OCI-LY1 (cell line): ENCODE data around the gene BTG4.

Source experiments
- H2AFZ ChIP-seq: fragments of 200-600 bp; sonication (generic), shearing (Covaris generic); 2 replicates; pipeline ENCODE4 v1.6.0; 2014; ENCODE audit warnings: antibody characterized with exemption, mild to moderate bottlenecking, low read length
- H3F3A ChIP-seq: fragments of 200-600 bp; sonication (generic), shearing (Covaris generic); 2 replicates; pipeline ENCODE4 v1.6.0; 2014; ENCODE audit warnings: mild to moderate bottlenecking, antibody characterized with exemption, low read length, moderate library complexity; ENCODE audit not compliant: insufficient read depth
- H3K27ac ChIP-seq: fragments of 200-600 bp; sonication (generic); 2 replicates; pipeline ENCODE4 v1.5.1; 2014; ENCODE audit warnings: low read length, mixed run types, mild to moderate bottlenecking, low read depth; ENCODE audit not compliant: poor library complexity, severe bottlenecking
- H3K27me3 ChIP-seq: fragments of 200-600 bp; sonication (generic); 2 replicates; pipeline ENCODE4 v1.6.0; 2014; ENCODE audit warnings: antibody characterized with exemption, mild to moderate bottlenecking, low read length, moderate library complexity; ENCODE audit not compliant: insufficient read depth
- H3K36me3 ChIP-seq: fragments of 200-600 bp; sonication (generic); 2 replicates; pipeline ENCODE4 v1.6.1; 2014; ENCODE audit warnings: mild to moderate bottlenecking, antibody characterized with exemption, low read length, moderate library complexity, mixed read lengths; ENCODE audit not compliant: insufficient read depth
- H3K4me1 ChIP-seq: fragments of 200-600 bp; sonication (generic); 2 replicates; pipeline ENCODE4 v1.5.1; 2014; ENCODE audit warnings: mild to moderate bottlenecking, low read length, moderate library complexity; ENCODE audit not compliant: insufficient read depth, severe bottlenecking
- H3K4me2 ChIP-seq: fragments of 200-600 bp; sonication (generic), shearing (Covaris generic); 2 replicates; pipeline ENCODE4 v1.6.1; 2014; ENCODE audit warnings: low read length
- H3K4me3 ChIP-seq: fragments of 200-600 bp; sonication (generic); 2 replicates; pipeline ENCODE4 v1.5.1; 2014; ENCODE audit warnings: low read length, low read depth, mild to moderate bottlenecking, mixed read lengths; ENCODE audit not compliant: poor library complexity, severe bottlenecking
- H3K79me2 ChIP-seq: fragments of 200-600 bp; shearing (Covaris generic); 2 replicates; pipeline ENCODE4 v1.6.1; 2016; ENCODE audit warnings: mixed run types, low read length, mixed read lengths; ENCODE audit not compliant: insufficient read depth
- H3K9ac ChIP-seq: fragments of 200-600 bp; sonication (generic), shearing (Covaris generic); 2 replicates; pipeline ENCODE4 v1.6.1; 2014; ENCODE audit warnings: mild to moderate bottlenecking, low read length, mixed read lengths
- H3K9me2 ChIP-seq: fragments of 200-600 bp; sonication (generic), shearing (Covaris generic); 2 replicates; pipeline ENCODE4 v1.6.1; 2014; ENCODE audit warnings: low read depth, mild to moderate bottlenecking, low read length, mixed read lengths
- H3K9me3 ChIP-seq: fragments of 200-600 bp; shearing (Covaris generic); 2 replicates; pipeline ENCODE4 v1.6.1; 2014; ENCODE audit warnings: low read length, mixed read lengths
- H4K20me1 ChIP-seq: fragments of 200-600 bp; sonication (generic), shearing (Covaris generic); 2 replicates; pipeline ENCODE4 v1.6.0; 2016; ENCODE audit warnings: mild to moderate bottlenecking, low read length; ENCODE audit not compliant: insufficient read depth
- EZH2 ChIP-seq: fragments of 200-600 bp; sonication (generic), shearing (Covaris generic); IDR thresholded peaks from 2 replicates; pipeline ENCODE4 v1.8.0; 2017; ENCODE audit warnings: borderline replicate concordance, mixed run types, mild to moderate bottlenecking, antibody characterized with exemption, low read length, moderate library complexity, mixed read lengths
- TF ChIP-seq, protein P1 (sequence below): fragments of 200-600 bp; sonication (generic), shearing (Covaris generic); IDR thresholded peaks from 2 replicates; pipeline ENCODE4 v1.5.1; 2017; ENCODE audit warnings: mild to moderate bottlenecking, antibody characterized with exemption, low read length, moderate library complexity, mixed read lengths

The BTG4 gene

GRCh38 chr11:111452817-111453552 is 59.2 kb downstream of the BTG4 start:
- Histone ChIP-seq H2AFZ (no peak overlapping the region), H3K9me3 (no peaks in the 10 kb centered on the region)
- no peak for TF ChIP-seq EZH2
- TF ChIP-seq, protein P1, sequence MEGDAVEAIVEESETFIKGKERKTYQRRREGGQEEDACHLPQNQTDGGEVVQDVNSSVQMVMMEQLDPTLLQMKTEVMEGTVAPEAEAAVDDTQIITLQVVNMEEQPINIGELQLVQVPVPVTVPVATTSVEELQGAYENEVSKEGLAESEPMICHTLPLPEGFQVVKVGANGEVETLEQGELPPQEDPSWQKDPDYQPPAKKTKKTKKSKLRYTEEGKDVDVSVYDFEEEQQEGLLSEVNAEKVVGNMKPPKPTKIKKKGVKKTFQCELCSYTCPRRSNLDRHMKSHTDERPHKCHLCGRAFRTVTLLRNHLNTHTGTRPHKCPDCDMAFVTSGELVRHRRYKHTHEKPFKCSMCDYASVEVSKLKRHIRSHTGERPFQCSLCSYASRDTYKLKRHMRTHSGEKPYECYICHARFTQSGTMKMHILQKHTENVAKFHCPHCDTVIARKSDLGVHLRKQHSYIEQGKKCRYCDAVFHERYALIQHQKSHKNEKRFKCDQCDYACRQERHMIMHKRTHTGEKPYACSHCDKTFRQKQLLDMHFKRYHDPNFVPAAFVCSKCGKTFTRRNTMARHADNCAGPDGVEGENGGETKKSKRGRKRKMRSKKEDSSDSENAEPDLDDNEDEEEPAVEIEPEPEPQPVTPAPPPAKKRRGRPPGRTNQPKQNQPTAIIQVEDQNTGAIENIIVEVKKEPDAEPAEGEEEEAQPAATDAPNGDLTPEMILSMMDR = no peak

DNA sequence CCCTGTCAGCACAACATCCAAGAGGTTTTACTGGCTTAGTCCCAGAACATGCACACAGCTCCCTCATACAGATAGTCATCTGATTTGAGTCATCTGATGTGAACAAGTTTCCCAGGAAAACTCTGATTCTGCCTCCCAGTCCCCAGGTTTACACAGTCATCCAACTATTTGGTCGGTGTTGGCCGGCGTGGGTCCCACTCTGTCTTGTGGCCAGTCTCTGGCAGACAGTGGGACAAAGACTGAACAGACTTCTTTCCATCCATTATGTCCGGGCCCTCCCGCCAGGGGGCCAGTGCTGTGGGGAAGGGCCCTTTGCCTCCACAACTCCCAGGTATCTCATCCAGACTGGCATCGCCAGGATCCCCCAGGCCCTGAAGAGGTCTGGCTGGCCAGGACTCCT is 60.0 kb downstream of the BTG4 start:
- Histone ChIP-seq H3K36me3 (no peaks in the 10 kb centered on the region), H3K9ac (no peak overlapping the region), H3K9me2 (no peaks in the 10 kb centered on the region), H3F3A (no peaks in the 10 kb centered on the region), H3K4me1 (peaks cover 43% of the 10 kb centered on the region), H4K20me1 (no peaks in the 10 kb centered on the region), H3K27ac (no peak overlapping the region), H3K79me2 (no peaks in the 10 kb centered on the region), H3K27me3 (no peaks in the 10 kb centered on the region; the same call in 1 of the 2 replicates), H2AFZ (no peak overlapping the region), H3K4me2 (no peak overlapping the region), H3K9me3 (no peaks in the 10 kb centered on the region), H3K4me3 (no peak overlapping the region)
- no peak for TF ChIP-seq EZH2
- TF ChIP-seq, protein P1 = no peak

More at GRCh38 chr11:111452817-111453552, 59.2 kb downstream of the BTG4 start:
- Histone ChIP-seq H3K36me3 (no peaks in the 10 kb centered on the region), H3K9ac (no peak overlapping the region), H4K20me1 (no peaks in the 10 kb centered on the region), H3K4me1 (peaks cover 35% of the 10 kb centered on the region), H3K4me2 (no peak overlapping the region), H3F3A (no peaks in the 10 kb centered on the region), H3K27ac (no peak overlapping the region), H3K27me3 (peaks cover 3% of the 10 kb centered on the region; the same call in 1 of the 2 replicates), H3K9me2 (no peaks in the 10 kb centered on the region), H3K4me3 (no peak overlapping the region), H3K79me2 (no peaks in the 10 kb centered on the region)

GRCh38 chr11:111450480-111451320 is 61.5 kb downstream of the BTG4 start:
- Histone ChIP-seq H3F3A (0 out of 2 replicates have a peak, but pooled peaks cover 4% of the 10 kb centered on the region), H3K27ac (peak overlapping the region; percentile 3), H3K4me1 (peaks cover 58% of the 10 kb centered on the region), H3K36me3 (no peaks in the 10 kb centered on the region), H4K20me1 (no peaks in the 10 kb centered on the region), H3K9me2 (no peaks in the 10 kb centered on the region), H3K4me3 (no peak overlapping the region), H3K4me2 (peak overlapping the region; percentile 36; the same call in 1 of the 2 replicates), H3K9ac (peak overlapping the region; percentile 18; the same call in 1 of the 2 replicates), H3K27me3 (no peaks in the 10 kb centered on the region), H2AFZ (no peak overlapping the region), H3K79me2 (no peaks in the 10 kb centered on the region), H3K9me3 (no peaks in the 10 kb centered on the region)
- TF ChIP-seq EZH2 = no peak
